Activated CD4-positive, CD25-positive, alpha-beta regulatory T cell (primary cell): Measurements from ENCODE around the gene TRAF7.
"Not testable (repeated sequence)": the region's sequence is repeated elsewhere in the genome, so short reads cannot be mapped to it uniquely, and the experiment has no call there.

ENCODE experiments used
- DNase-seq, 4 experiments: peaks; one replicate each; lab custom pipeline; 2025; lab: John Stamatoyannopoulos, UW

The TRAF7 gene

DNA sequence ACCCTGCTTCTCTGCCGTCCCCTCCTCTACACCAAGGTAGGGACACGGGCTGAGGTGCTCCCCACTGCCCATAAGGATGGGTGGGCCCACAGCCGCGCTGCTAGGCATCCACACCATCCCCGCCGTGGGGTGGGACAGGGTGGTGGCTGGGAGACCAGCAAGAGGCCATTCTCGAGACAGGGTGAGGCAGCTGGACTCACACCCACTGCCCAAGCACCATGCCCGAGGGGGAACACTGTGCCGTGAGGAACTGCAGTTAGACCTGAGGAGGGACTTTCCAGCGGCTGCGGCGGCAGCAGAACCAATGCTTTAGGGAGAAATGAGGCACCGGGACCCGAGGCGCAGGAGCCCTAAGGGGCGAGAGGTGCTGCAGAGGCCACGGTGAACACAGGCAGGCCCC, 33.2 kb upstream of the TRAF7 start:
- DNase-seq: no peak

DNA sequence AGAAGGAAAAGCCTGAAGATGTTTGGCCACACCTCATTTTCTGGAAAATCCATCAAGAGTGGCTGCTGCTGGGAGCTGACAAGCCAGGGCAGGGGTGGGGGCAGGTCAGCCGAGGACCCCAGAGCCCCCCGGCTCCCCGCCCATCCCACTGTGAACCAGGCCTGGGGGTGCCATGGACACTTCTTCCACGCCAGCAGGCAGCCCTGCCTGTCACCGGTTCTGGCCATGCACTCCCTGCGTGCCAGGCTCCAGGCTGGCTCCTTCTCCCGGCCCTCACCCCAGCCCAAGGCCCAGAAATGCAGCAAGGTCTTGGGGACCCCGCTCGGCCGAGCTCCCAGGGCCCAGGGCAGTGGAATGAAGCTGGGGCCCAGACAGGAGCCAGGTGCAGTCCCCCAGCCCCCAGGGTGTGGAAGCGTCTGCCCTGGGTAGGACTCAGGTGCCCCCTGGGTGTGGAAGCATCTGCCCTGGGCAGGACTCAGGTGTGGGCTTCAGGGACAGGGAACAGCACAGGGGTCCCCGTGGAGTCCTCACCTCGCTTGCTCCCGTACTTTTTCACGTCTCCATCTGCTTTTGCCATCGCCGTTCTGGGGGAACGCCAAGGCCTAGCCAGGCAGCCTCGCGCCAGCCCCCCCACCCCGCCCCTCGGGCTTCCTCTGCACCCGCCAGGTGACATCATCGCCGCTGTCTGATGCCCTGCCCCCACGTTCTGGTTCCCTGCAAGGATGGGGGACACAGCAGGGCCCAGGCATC, 32.5 kb upstream of the TRAF7 start:
- DNase-seq: not testable (repeated sequence)

DNA sequence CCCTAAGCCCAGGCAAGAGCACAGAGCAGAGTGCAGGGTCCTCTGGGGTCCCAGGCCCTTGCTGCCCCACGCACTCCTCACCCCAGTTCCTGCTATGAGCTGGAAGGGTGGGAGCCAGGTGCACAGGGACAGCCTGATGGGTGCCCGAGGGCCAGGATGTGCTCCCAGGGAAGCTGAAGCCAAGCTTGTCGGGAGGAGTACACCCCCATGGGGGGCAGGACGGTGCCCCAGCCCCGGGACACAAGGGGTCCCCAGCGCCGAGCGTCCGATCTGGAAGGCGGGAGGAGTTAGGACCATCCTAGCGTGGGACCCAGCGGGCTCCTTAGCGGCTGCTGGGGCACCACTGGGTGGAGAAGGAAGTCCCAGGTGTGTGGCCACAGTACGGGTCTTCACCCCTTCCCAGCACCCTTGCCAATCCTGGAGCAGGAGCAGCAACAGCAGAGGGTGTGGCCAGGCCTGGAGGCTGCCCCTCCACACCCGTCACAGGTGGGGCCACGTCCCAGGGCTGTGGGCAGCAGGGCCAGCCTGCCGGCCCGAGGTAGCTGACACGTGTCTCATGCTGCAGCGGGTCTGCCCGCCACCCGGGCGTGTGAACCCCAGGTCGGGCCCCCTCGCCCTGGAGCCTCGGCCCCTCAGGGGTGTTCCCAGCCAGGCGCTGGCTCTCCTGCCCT, 31.7 kb upstream of the TRAF7 start:
- not testable (repeated sequence) for DNase-seq

DNA sequence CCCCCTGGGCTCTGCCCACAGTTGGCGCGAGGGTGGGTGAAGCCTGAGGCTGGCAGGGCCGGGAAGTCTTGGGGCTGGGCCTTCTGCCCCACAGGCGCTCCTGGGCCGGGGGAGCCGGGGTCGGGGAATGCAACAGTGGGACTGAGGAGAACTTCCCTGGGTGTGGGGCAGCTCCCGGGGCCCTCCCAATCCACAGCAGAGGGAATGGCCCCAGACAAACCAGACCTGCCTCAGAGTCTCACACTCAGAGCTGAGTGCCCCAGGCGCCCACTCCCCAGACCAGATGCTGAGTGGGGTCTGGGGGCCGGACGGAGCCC, 31.2 kb upstream of the TRAF7 start:
- not testable (repeated sequence) for DNase-seq

DNA sequence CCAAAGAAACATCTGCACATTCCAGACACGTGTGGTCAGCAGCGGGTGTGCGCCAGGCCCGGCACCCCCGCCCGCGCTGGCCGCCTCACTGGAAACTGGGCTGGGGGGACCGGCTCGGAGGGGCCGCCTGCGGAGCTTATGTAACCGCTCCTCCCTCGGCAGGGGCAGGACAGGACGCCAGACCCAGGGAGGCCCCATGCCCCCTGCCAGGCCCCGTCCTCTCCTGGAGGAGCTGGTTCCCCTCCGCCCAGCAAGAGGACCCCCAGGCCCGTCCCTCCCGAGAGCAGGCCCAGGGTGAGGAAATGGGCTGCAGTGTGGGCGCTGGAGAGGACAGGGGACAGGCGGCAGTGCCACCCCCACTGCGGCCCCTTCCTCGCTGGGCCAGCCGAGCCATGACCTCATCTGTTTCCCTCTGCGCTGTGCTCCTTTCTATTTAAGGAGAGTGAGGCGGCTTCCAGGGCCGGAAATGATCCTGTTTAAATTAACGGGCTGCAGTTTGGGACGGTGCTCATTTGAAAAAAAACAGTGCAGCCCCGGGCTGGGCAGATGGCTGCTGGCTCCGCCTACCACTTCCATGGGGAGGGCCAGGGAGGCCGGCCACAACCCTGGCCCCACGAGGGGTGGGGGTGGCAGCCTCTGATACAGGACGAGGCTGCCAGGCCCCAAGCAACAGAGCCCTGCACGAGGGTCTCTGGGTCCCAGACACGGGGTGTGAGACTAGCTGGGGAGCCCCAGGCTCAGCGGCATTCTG, 30.7 kb upstream of the TRAF7 start:
- not testable (repeated sequence) for DNase-seq

DNA sequence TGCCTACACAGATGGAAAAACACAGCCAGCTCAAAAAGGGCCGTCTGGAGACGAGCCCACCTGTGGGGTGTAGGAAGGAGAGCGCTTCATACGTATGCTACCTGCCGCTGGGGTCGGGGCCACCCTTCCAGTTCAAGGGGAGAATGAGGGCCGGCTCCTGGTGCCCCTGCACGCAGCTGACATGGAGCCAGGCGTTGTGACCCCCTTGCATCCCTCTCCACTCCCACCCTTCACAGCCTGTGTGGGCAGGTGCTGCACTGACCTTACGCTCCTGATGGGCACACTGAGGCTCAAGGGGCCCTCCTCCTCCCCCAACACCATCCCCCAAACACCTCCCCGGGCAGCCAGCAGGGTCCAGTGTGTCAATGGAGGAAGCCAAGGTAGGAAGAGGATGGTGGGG, 30.0 kb upstream of the TRAF7 start:
- not testable (repeated sequence) for DNase-seq

DNA sequence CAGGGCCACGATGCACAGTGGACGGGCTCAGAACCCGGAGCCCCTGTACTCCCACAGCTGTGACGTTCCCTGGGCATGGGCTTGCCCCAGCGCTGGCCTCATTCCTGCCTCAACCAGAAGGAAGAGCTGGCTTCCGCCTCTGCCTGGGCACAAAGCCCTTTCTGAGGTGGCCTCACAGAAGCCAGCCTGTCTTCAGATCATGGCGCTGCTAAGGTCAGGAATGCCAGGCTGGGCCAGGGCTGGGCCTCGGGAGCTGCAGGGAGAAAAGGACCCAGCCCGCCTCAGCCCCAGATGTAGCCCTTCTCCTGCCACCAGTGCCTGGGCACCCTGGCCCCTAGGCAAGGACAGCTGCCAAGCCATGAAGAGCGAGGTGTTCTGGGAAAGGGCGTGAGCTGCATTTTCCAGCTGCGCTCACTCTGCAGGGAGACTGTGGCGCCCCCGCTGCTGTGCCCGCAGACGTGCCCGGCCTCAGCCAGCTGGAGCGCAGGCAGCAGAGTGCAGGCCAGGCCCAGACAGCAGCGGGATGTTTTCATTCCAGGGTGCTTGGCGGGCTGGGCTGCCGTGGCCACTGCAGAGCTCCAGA, 29.3 kb upstream of the TRAF7 start:
- not testable (repeated sequence) for DNase-seq

DNA sequence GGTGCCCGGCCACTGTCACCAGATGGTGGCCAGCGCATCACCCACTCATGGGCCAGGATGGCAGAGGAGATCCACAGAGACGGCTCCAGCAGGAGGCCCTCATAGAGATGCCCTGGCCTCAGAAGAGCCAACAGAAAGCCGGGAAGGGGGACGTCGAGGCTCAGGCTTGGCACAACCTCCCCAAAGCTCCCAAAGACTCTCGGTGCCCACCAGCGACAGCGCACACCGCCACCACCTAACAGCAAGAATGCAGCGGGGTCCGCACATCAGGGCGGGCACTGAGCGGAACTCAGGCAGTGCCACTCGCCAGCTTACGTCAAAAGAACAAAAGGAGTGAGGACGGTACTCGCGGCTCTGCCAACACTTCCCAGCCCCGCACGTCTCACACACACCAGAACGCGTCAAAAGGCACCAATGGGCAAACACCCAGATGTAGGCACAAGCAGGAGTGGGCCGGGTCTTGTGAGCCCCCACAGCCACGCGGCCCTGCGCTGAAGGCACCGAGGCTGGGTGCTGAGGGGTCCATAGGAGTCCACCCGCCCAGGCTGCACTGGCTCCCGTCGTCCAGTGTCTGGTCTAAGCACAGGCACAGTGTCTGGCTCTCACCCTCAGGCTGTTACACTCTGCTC, 28.5 kb upstream of the TRAF7 start:
- not testable (repeated sequence) for DNase-seq

DNA sequence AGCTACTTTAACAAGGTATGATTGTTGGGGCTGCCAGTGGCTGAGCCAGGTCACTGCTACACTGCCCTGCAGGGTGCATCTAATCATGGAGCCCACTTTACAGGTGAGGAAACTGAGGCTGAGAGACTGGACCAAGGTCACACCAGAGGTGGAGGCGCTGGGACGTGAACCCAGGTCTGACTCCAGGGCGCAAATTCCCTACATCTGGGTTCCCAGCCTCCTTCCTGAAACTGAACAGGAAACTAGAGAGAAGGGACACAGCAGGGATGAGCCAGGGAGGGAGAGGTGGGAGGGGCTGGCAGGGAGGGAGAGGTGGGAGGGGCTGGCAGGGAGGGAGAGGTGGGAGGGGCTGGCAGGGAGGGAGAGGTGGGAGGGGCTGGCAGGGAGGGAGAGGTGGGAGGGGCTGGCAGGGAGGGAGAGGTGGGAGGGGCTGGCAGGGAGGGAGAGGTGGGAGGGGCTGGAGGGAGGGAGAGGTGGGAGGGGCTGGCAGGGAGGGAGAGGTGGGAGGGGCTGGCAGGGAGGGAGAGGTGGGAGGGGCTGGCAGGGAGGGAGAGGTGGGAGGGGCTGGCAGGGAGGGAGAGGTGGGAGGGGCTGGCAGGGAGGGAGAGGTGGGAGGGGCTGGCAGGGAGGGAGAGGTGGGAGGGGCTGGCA, 27.8 kb upstream of the TRAF7 start:
- DNase-seq: not testable (repeated sequence)

DNA sequence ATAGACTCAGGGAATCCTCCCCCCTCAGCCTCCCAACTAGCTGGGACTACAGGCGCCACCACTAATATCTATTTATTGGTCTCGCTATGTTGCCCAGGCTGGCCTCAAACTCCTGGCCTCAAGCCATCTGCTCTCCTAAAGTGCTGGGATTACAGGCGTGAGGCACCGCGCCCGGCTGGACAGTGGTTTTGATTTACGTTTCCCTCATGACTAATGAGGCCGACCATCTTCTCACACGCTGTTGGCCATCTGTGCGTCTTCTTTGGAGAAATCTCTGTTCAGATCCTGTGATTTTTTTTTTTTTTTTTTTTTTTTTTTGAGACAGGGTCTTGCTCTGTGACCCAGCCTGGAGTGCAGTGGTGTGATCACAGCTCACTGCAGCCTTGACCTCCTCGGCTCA, 26.3 kb upstream of the TRAF7 start:
- DNase-seq: not testable (repeated sequence)

DNA sequence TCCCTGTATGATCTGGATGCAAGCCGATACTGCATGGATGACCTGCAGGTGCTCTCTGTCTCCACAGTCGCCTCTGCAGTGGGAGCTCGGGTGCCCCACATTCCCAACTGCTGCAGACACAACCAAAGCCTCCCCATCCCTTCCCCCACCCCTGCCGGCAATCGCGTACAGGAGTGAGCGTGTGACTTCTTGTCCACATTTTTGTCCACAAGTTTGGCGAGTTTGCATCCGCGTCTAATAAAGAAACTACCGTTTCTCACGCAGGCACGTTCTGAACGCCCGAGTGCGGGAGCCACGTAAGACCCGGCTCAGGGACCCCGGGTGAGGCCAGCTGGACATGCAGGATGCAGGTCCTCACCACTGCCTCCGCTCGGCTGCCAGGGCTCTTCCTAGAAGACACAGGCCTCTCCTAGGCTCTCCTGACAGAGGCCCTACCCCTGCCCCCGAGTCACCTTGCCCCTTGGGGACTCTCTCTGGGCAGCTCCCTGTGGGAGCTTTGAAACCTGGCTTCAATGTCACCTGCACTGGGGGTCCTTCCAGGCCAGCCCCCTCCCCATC, 25.6 kb upstream of the TRAF7 start:
- not testable (repeated sequence) for DNase-seq

DNA sequence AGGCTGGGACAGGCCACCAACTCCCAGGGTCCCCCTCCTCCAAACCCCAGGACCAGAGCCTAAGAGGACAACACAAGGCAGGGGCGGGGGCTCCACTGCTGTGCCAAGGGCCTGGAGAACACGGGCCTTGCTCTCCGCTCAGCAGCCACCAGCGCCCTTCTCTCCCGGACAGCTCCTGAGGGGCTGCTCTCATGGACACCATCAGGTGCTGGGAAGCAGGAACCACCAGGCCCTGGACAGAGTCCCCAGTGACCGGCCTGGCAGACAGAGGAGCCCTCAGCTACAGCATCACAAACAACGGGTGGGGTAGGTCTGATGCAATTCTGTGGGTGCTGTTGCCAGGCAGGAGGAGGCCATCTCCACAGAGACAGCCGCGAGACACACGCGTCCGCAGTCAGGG, 21.8 kb upstream of the TRAF7 start:
- DNase-seq: not testable (repeated sequence)

DNA sequence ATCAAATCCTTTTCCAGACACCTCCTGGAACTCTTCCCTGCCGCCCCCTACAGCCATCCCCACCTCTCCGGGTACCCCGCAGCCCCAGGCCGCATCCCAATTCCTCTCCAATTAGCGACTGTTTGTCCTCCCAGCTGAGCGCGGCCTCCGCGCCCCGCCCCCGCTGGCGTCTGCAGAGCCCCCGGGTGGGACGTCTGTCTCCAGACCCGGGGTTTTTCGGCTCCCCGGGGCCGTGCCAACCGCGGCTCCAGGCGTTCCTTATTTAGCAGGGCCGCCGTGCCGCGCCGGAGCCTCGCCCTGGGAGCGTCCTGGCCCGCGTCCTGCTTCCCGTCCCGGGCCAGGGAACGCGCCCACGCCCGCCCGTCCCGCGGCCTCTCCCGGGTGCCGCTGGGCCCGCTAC, 20.5 kb upstream of the TRAF7 start:
- DNase-seq: not testable (repeated sequence)

DNA sequence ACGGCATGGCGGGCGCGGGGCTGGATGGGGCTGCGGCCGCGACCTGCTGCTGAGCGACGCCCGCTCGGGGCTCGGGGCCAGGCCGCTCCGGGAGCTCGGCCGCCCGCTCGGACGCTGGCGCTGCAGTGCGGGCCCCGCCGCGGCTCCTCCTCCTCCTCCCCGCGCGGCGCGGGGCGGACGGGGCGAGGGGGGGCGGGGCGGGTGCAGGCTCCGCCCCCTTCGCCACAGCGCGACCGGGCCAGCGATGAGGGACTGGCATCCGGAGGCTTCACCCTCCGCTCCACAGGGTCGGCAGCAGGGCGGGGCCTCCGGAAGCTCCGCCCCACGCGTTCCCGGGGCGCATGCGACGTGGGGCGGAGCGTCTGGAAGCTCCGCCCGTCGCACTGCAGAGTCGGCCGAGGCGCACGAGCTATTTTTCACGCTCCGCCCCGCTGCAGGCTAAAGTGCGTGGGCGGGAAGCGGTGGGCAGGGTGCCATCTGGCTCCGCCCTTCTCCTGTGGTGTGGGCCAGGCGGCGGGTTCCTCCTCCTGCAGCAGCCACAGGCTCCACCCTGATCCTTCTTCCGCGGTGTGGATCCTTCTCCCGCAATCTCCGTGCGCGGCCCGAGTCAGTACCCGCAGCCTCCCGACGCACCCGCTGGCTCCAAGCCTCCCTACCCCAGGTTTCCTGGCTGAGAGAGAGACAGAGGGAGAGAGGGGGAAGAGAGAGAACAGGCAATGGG, 19.7 kb upstream of the TRAF7 start, which contains the start of gene PKD1:
Gene PKD1, minus strand, starts transcription at position 129 of the 721 bp plus-strand sequence. CDS start 209 bp downstream, outside the sequence.
- peak; percentile 98 to 99 (median 98) for DNase-seq

DNA sequence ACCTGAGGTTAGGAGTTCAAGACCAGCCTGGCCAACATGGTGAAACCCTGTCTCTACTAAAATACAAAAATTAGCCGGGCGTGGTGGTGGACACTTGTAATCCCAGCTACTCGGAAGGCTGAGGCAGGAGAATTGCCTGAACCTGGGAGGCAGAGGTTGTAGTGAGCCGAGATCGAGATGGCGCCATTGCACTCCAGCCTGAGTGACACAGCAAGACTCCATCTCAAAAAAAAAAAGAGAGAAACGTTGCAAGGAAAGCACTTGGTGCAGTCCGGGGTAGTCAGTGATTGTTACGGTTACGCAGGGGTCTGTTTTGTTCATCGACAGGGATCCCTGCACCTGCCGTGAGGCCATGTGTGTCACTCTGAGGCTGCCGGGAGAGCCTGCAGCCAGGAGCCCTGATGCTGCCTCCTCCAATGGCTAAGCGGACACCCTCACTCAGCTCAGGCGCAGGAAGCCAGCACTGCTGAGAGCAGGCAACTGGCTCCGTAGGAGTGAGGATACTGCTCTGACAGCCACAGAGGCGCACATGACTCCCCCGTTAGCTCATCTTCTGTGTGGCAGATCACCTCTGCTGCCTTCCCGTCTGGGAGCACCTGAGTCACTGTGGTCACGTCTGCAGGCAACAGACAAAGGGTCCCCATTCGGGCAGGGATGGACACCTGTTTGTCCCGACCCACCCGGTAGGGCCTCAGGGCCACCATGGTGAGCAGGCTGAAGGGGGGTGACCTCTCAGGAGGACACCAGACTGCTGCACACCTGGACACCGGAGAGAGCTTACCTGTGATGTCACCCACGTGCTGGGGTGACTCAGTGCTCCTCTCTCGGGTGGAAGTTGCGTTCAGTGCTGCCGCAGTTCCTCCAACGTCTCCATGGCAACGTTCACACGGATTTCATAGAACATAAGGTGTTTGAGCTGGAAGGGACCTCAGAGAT, 12.4 kb upstream of the TRAF7 start:
- DNase-seq: no peak

DNA sequence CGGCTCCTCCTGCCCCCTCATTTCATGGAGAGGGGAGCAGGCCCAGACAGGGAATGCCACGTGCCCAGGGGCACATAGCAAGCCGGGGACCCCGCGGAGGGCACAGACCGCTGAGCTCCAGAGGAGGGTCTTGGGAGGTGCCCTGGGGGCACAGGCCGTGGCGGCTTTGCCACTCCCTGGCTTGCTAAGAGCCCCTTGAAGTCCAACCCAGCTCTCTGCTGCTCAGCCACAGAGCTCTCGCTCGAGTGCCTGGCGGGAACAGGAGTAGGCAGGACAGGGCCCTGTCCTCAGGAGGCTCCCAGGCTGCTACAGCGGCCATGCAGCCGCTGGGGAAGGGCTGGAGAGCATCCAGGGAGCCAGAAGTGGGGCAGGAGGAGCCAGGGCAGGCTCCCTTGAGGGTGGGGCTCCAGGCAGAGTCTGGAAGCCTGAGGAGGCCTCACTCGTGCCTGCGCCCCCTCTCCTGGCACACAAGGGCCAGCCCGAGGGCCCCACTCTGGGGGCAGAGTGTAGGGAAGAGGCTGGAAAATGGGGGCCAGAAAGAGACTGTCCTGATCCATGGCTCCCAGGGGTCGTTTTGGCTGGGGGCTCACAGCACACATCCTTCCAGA, 11.6 kb upstream of the TRAF7 start:
- DNase-seq: no peak

DNA sequence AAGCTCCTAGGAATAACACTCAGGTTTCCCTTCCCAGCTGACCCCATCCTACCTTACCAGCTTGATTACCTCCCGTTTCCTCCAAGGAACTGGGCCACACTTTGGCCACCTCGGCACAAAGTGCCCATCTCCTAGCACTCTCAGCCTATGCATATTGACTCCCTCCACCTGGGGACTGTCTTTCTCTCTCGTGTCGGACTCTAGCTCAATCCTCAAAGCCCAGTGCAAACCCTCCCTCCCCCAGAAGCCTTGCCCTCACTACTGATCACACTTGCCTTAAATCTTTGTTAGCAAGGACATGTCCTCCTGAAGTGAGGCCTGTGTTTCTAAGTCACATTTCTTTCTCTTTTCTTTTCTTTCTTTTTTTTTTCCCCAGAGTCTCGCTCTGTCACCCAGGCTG, 9.7 kb upstream of the TRAF7 start:
- no peak for DNase-seq

DNA sequence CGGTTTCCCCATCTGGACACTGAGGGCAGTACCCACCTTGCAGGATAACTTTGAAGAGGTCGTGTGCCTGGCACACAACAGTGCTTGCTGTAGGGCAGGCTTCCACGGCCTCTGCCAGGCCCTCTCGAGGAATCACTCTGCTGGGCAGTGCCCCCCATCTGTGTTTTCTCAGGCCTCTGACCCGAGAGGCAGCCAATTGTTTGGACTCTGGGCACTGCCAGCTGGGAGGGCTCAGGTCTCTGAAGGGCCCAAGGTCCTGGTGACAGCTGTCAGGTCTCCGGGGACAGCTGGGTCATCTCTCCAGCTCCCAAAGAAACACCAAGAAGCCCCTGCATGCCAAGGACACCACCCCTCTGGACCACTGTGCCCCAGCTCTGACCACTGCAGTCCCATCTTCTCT, 8.2 kb upstream of the TRAF7 start:
- DNase-seq: no peak
